Measurements from ENCODE around the gene ARMH1. TPM values are rescaled to one million over a fixed set of nuclear protein-coding genes. Genes with fewer than 3 reads are reported as not detected.

The ARMH1 gene
- total RNA-seq, 1 donor from 2014 or later = 15.0 TPM

DNA sequence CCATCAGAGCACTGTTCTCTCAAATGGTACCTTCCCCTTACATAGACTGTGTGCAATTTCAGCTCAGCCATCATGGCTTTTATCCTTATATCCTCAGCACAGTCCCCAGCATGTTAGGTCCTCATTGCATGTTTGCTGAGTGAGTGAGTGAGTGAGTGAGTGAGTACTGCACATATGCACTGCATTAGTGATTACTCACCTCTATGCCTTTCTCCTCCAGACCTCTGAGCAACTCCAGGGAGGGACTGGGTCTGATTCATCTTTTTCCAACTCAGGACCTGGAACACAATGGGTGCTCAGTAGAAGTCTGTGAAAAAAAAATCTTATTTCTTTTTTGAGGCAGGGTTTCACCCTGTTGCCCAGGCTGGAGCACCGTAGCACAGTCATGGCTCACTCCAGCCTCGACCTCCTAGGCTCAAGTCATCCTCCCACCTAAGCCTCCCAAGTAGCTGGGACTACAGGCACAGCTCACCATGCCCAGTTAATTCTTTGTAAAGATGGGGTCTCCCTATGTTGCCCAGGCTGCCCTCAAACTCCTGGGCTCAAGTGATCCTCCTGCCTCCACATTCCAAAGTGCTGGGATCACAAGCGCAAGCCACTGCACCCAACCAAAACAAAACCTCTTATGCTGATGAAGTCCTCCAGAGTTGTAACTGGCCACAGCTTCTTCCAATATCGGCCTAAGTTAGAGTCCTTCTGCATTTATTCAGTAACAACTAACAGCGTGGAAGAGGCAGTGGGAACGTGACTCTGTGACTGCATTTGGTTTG, 32.8 kb downstream of the ARMH1 start:
- H3K4me3 Mint-ChIP-seq (ENCODE audit: low read depth) = no peak overlapping the region

GRCh38 chr1:44707959-44708831, 33.7 kb downstream of the ARMH1 start:
- Mint-ChIP-seq H3K27me3 (peaks cover 17% of the 10 kb centered on the region), H3K27ac (no peak overlapping the region), H3K4me1 (ENCODE audit: low read depth) (no peaks in the 10 kb centered on the region), H3K9me3 (ENCODE audit: low read depth) (peaks cover 4% of the 10 kb centered on the region), H3K36me3 (ENCODE audit: insufficient read depth) (peaks cover 5% of the 10 kb centered on the region), H3K4me3 (ENCODE audit: low read depth) (no peak overlapping the region)
- peak; percentile 58 for TF ChIP-seq CTCF (IDR thresholded peaks at IDR 0.05; ENCODE audit: unreplicated experiment)
- DNase-seq (ENCODE audit: low spot score, unreplicated experiment) = no peak

More for the DNA sequence above, 32.8 kb downstream of the ARMH1 start:
- Mint-ChIP-seq H3K36me3 (ENCODE audit: insufficient read depth) (peaks cover 5% of the 10 kb centered on the region), H3K27ac (no peak overlapping the region), H3K9me3 (ENCODE audit: low read depth) (peaks cover 4% of the 10 kb centered on the region), H3K27me3 (peaks cover 20% of the 10 kb centered on the region), H3K4me1 (ENCODE audit: low read depth) (no peaks in the 10 kb centered on the region)
- TF ChIP-seq CTCF (IDR thresholded peaks at IDR 0.05; ENCODE audit: unreplicated experiment) = no peak
- DNase-seq (ENCODE audit: low spot score, unreplicated experiment) = no peak

- H3K27me3 Mint-ChIP-seq = peaks cover 22% of the 10 kb centered on the region
- DNase-seq (ENCODE audit: low spot score, unreplicated experiment) = no peak
- H3K4me1 Mint-ChIP-seq (ENCODE audit: low read depth) = no peaks in the 10 kb centered on the region
- H3K27ac Mint-ChIP-seq = no peak overlapping the region
- peaks cover 4% of the 10 kb centered on the region for H3K9me3 Mint-ChIP-seq (ENCODE audit: low read depth)
- peaks cover 5% of the 10 kb centered on the region for H3K36me3 Mint-ChIP-seq (ENCODE audit: insufficient read depth)
- no peak for TF ChIP-seq CTCF (IDR thresholded peaks at IDR 0.05; ENCODE audit: unreplicated experiment)
- H3K4me3 Mint-ChIP-seq (ENCODE audit: low read depth) = no peak overlapping the region
These were observed 38.8 kb downstream of the ARMH1 start for GRCh38 chr1:44713321-44713781.

DNA sequence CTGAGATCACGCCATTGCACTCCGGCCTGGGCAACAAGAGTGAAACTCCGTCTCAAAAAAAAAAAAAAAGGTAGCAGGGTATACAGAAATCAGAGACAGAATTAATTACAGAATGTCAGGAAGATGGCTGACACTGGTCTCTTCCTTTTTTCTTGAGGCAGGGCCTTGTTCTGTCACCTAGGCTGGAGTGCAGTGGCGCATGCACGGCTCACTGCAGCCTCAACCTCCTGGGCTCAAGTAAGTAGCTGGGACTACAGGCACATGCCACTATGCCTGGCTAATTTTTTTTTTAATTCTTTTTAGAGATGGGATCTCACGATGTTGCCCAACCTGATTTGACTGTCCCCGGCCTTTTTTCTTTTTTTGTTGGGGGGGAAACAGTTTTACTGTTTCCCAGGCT, 40.0 kb downstream of the ARMH1 start:
- Mint-ChIP-seq H3K4me3 (ENCODE audit: low read depth) (no peak overlapping the region), H3K4me1 (ENCODE audit: low read depth) (no peaks in the 10 kb centered on the region), H3K27me3 (peaks cover 15% of the 10 kb centered on the region), H3K27ac (no peak overlapping the region), H3K9me3 (ENCODE audit: low read depth) (no peaks in the 10 kb centered on the region), H3K36me3 (ENCODE audit: insufficient read depth) (peaks cover 2% of the 10 kb centered on the region)
- no peak for TF ChIP-seq CTCF (IDR thresholded peaks at IDR 0.05; ENCODE audit: unreplicated experiment)
- DNase-seq (ENCODE audit: low spot score, unreplicated experiment) = no peak

DNA sequence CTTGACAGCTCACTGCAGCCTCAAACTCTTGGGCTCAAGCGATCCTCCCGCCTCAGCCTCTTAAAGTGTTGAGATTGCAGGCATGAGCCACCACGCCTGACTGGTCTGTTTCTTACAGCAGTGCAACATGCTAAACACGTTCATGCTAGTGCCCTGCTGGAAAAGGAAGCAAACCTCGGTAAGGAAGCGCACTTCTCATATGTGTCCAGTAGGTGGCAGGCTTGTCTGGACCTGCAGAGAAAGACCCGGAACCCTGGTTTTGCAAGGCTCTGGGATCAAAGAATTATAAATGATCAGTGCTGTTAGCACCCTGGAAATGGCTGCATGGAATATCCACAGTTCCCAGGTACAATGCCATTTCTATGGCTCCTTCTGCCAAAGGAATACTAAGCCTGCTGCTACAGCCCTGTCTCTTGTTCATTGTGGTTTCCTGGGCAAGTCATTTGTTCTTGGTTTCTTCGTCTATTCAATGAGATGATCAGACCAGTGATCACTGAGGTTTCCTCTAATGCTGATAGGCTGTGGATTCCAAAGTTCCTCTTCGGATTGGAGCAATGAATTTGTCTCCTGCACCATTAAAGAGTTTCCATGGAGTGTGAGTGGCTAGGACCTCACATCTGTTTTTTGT, 40.5 kb downstream of the ARMH1 start:
- peaks cover 15% of the 10 kb centered on the region for H3K27me3 Mint-ChIP-seq
- H3K4me3 Mint-ChIP-seq (ENCODE audit: low read depth) = no peak overlapping the region
- no peak overlapping the region for H3K27ac Mint-ChIP-seq
- peaks cover 2% of the 10 kb centered on the region for H3K36me3 Mint-ChIP-seq (ENCODE audit: insufficient read depth)
- TF ChIP-seq CTCF (IDR thresholded peaks at IDR 0.05; ENCODE audit: unreplicated experiment) = peak; percentile 85
- DNase-seq (ENCODE audit: low spot score, unreplicated experiment) = peak; percentile 47
- no peaks in the 10 kb centered on the region for H3K4me1 Mint-ChIP-seq (ENCODE audit: low read depth)
- H3K9me3 Mint-ChIP-seq (ENCODE audit: low read depth) = no peaks in the 10 kb centered on the region
